HG03196 (cell line): ENCODE results near the gene WDPCP.
"Not testable (repeated sequence)": the region's sequence is repeated elsewhere in the genome, so short reads cannot be mapped to it uniquely, and the experiment has no call there.

Experiments used
- ATAC-seq: cut with Tn5 transposase; IDR thresholded peaks from one replicate; pipeline ENCODE4 v1.9.1; 2021; ENCODE audit not compliant: unreplicated experiment

The WDPCP gene

GRCh38 chr2:63544017-63544627, 44.2 kb downstream of the WDPCP start:
- ATAC-seq: no peak

- ATAC-seq: no peak
Measured at GRCh38 chr2:63539416-63540162, 48.7 kb downstream of the WDPCP start.

- ATAC-seq: no peak
Measured at GRCh38 chr2:63538390-63538789, 49.9 kb downstream of the WDPCP start.

- no peak for ATAC-seq
Measured at GRCh38 chr2:63537306-63537705, 51.0 kb downstream of the WDPCP start.

- ATAC-seq: no peak
Measured at GRCh38 chr2:63530704-63531279, 57.5 kb downstream of the WDPCP start.

- no peak for ATAC-seq
Measured at GRCh38 chr2:63525905-63526304, 62.4 kb downstream of the WDPCP start.

GRCh38 chr2:63522950-63523349, 65.3 kb downstream of the WDPCP start:
- no peak for ATAC-seq

GRCh38 chr2:63520793-63521192, 67.5 kb downstream of the WDPCP start:
- ATAC-seq: no peak

GRCh38 chr2:63514781-63515180, 73.5 kb downstream of the WDPCP start:
- no peak for ATAC-seq

- no peak for ATAC-seq
Measured at GRCh38 chr2:63514237-63514716, 74.0 kb downstream of the WDPCP start.

- ATAC-seq: no peak
Measured at GRCh38 chr2:63506320-63506719, 82.0 kb downstream of the WDPCP start.

GRCh38 chr2:63503818-63504217, 84.5 kb downstream of the WDPCP start:
- no peak for ATAC-seq

- no peak for ATAC-seq
Measured at GRCh38 chr2:63500398-63500797, 87.9 kb downstream of the WDPCP start.

- no peak for ATAC-seq
Measured at GRCh38 chr2:63497576-63497975, 90.7 kb downstream of the WDPCP start.

GRCh38 chr2:63494968-63495367, 93.3 kb downstream of the WDPCP start:
- ATAC-seq: no peak

- no peak for ATAC-seq
Measured at GRCh38 chr2:63494100-63494499, 94.2 kb downstream of the WDPCP start.

- no peak for ATAC-seq
Measured at GRCh38 chr2:63488118-63488713, 100.1 kb downstream of the WDPCP start.

GRCh38 chr2:63486861-63487290, 101.4 kb downstream of the WDPCP start:
- ATAC-seq: no peak

- ATAC-seq: no peak
Measured at GRCh38 chr2:63484901-63485300, 103.4 kb downstream of the WDPCP start.

- ATAC-seq: no peak
Measured at GRCh38 chr2:63484481-63484880, 103.8 kb downstream of the WDPCP start.

GRCh38 chr2:63477686-63478085, 110.6 kb downstream of the WDPCP start:
- ATAC-seq: no peak

- ATAC-seq: not testable (repeated sequence)
Measured at GRCh38 chr2:63469313-63469712, 119.0 kb downstream of the WDPCP start.
